Nephron progenitor cell (in vitro differentiated cells): ENCODE measurements around the gene RXFP4.

Experiments
- DNase-seq: peaks from one replicate; pipeline ENCODE4 v3.0.0; 2021
- H3K27ac Mint-ChIP-seq: 2 replicates; pipeline ENCODE4 v1.8.0; 2021; ENCODE audit warnings: mild to moderate bottlenecking, moderate library complexity, mixed read lengths
- H3K27me3 Mint-ChIP-seq: 2 replicates; pipeline ENCODE4 v1.8.0; 2021; ENCODE audit warnings: mild to moderate bottlenecking, low read depth, mixed read lengths; ENCODE audit not compliant: poor library complexity
- H3K36me3 Mint-ChIP-seq: 2 replicates; pipeline ENCODE4 v1.8.0; 2021; ENCODE audit warnings: low read depth, mixed read lengths
- H3K4me1 Mint-ChIP-seq: 2 replicates; pipeline ENCODE4 v1.8.0; 2021; ENCODE audit warnings: mixed read lengths
- H3K4me3 Mint-ChIP-seq: 2 replicates; pipeline ENCODE4 v1.8.0; 2021; ENCODE audit warnings: mild to moderate bottlenecking, moderate library complexity, mixed read lengths
- H3K9me3 Mint-ChIP-seq: 2 replicates; pipeline ENCODE4 v1.8.0; 2021; ENCODE audit warnings: mild to moderate bottlenecking, moderate library complexity, mixed read lengths
- CTCF ChIP-seq: fragments of 200-600 bp; sonication (generic); IDR thresholded peaks from 2 replicates; pipeline ENCODE4 v1.5.0; 2021; ENCODE audit warnings: antibody characterized with exemption

The RXFP4 gene

GRCh38 chr1:155947292-155947691 is 5.9 kb downstream of the RXFP4 start:
- peak overlapping the region; percentile 93 for H3K27ac Mint-ChIP-seq
- H3K4me1 Mint-ChIP-seq, result peaks cover 42% of the 10 kb centered on the region
- H3K4me3 Mint-ChIP-seq, result no peak overlapping the region
- H3K27me3 Mint-ChIP-seq, result peaks cover 6% of the 10 kb centered on the region
- H3K9me3 Mint-ChIP-seq, result no peaks in the 10 kb centered on the region
- H3K36me3 Mint-ChIP-seq, result peaks cover 38% of the 10 kb centered on the region
- TF ChIP-seq CTCF, result no peak
- no peak for DNase-seq

GRCh38 chr1:155947741-155948140 is 6.3 kb downstream of the RXFP4 start:
- Mint-ChIP-seq H3K27me3 (peaks cover 6% of the 10 kb centered on the region), H3K4me3 (no peak overlapping the region), H3K27ac (no peak overlapping the region), H3K9me3 (no peaks in the 10 kb centered on the region), H3K4me1 (peaks cover 39% of the 10 kb centered on the region), H3K36me3 (peaks cover 42% of the 10 kb centered on the region)
- DNase-seq, result no peak
- no peak for TF ChIP-seq CTCF

- DNase-seq, result no peak
- TF ChIP-seq CTCF, result no peak
- no peaks in the 10 kb centered on the region for H3K9me3 Mint-ChIP-seq
These were observed 9.4 kb downstream of the RXFP4 start for GRCh38 chr1:155950829-155951228.

GRCh38 chr1:155951753-155952504 is 10.5 kb downstream of the RXFP4 start:
- peaks cover 2% of the 10 kb centered on the region for H3K27me3 Mint-ChIP-seq
- TF ChIP-seq CTCF, result no peak
- H3K27ac Mint-ChIP-seq, result peak overlapping the region; percentile 68
- peaks cover 68% of the 10 kb centered on the region for H3K36me3 Mint-ChIP-seq
- no peak overlapping the region for H3K4me3 Mint-ChIP-seq
- H3K9me3 Mint-ChIP-seq, result no peaks in the 10 kb centered on the region
- H3K4me1 Mint-ChIP-seq, result peaks cover 4% of the 10 kb centered on the region
- DNase-seq, result no peak

More at GRCh38 chr1:155950829-155951228, 9.4 kb downstream of the RXFP4 start:
- Mint-ChIP-seq H3K4me1 (peaks cover 15% of the 10 kb centered on the region), H3K27me3 (peaks cover 2% of the 10 kb centered on the region), H3K27ac (no peak overlapping the region), H3K36me3 (peaks cover 67% of the 10 kb centered on the region), H3K4me3 (no peak overlapping the region)

GRCh38 chr1:155952505-155952890 is 11.1 kb downstream of the RXFP4 start:
- no peak for TF ChIP-seq CTCF
- Mint-ChIP-seq H3K27ac (no peak overlapping the region), H3K4me1 (no peaks in the 10 kb centered on the region), H3K4me3 (no peak overlapping the region), H3K36me3 (peaks cover 69% of the 10 kb centered on the region), H3K27me3 (peaks cover 2% of the 10 kb centered on the region), H3K9me3 (no peaks in the 10 kb centered on the region)
- DNase-seq, result no peak

GRCh38 chr1:155954645-155955044 is 13.2 kb downstream of the RXFP4 start:
- no peak overlapping the region for H3K4me3 Mint-ChIP-seq
- peaks cover 70% of the 10 kb centered on the region for H3K36me3 Mint-ChIP-seq
- peaks cover 2% of the 10 kb centered on the region for H3K27me3 Mint-ChIP-seq
- H3K27ac Mint-ChIP-seq, result no peak overlapping the region
- no peak for TF ChIP-seq CTCF
- no peak for DNase-seq
- H3K9me3 Mint-ChIP-seq, result no peaks in the 10 kb centered on the region
- H3K4me1 Mint-ChIP-seq, result peaks cover under 1% of the 10 kb centered on the region
